Breast epithelium (tissue), 4 donors: ENCODE measurements around the gene GAS1. TPM values are rescaled to one million over a fixed set of nuclear protein-coding genes. Genes with fewer than 3 reads are reported as not detected.

Experiments used
- DNase-seq, 2 donors: peaks; one replicate each; pipeline ENCODE4 v3.0.0-alpha.2; 2019; ENCODE audit warnings: low spot score in 2 of 2
- H3K27ac ChIP-seq, 2 donors: fragments of 200-600 bp; sonication (generic) in 1 of 2; one replicate each; pipeline ENCODE4 v1.5.1; 2016 to 2019; ENCODE audit warnings: mild to moderate bottlenecking in 1 of 2
- H3K27me3 ChIP-seq, 2 donors: fragments of 200-600 bp; sonication (generic) in 1 of 2; one replicate each; pipeline versions ENCODE4 v1.5.1 to v1.6.0; 2017 to 2019; ENCODE audit warnings: control low read depth in 1 of 2, mild to moderate bottlenecking in 1 of 2
- H3K36me3 ChIP-seq: fragments of 200-600 bp; one replicate; pipeline ENCODE4 v1.5.1; 2019
- H3K4me1 ChIP-seq, 2 donors: fragments of 200-600 bp; sonication (generic); one replicate each; pipeline ENCODE4 v1.5.1; 2016 to 2019; ENCODE audit warnings: control low read depth in 1 of 2
- H3K4me3 ChIP-seq, 3 donors: fragments of 200-600 bp; sonication (generic); 1 replicate in 2 of 3; 2 replicates in 1 of 3; pipeline ENCODE4 v1.5.1; 2016 to 2019; ENCODE audit warnings: mild to moderate bottlenecking in 3 of 3, moderate library complexity in 2 of 3
- H3K9me3 ChIP-seq, 2 donors: fragments of 200-600 bp; sonication (generic) in 1 of 2; one replicate each; pipeline ENCODE4 v1.5.1; 2016 to 2019; ENCODE audit warnings: control low read depth in 1 of 2
- POLR2A ChIP-seq: fragments of 450-650 bp; IDR thresholded peaks from one replicate; pipeline ENCODE4 v1.6.1; 2016; ENCODE audit warnings: antibody characterized with exemption, mild to moderate bottlenecking, moderate library complexity
- POLR2AphosphoS5 ChIP-seq, 3 donors: sonication (generic); formaldehyde crosslinking; IDR thresholded peaks; one replicate each; pipeline ENCODE4 v1.6.1; 2017; ENCODE audit warnings: antibody characterized with exemption in 3 of 3
- intact Hi-C: fragments of 100-400 bp; cut with DNase I; formaldehyde crosslinking; loops from one replicate; pipeline ENCODE4 v1.15.1; 2023; ENCODE audit warnings: low total_unique reads
- total RNA-seq, 3 donors: library from RNA; depleted of rRNA; stranded (reverse); fragments of >200 nt; gene quantifications; one replicate each; pipeline ENCODE4 v1.1.0, GENCODE V29; 2016
- TF ChIP-seq, protein P1 (sequence below), 3 donors: fragments of 450-650 bp; IDR thresholded peaks; one replicate each; pipeline ENCODE4 v1.5.1; 2016 to 2017; ENCODE audit warnings: antibody characterized with exemption in 3 of 3, mild to moderate bottlenecking in 3 of 3, moderate library complexity in 3 of 3

The GAS1 gene, protein sequence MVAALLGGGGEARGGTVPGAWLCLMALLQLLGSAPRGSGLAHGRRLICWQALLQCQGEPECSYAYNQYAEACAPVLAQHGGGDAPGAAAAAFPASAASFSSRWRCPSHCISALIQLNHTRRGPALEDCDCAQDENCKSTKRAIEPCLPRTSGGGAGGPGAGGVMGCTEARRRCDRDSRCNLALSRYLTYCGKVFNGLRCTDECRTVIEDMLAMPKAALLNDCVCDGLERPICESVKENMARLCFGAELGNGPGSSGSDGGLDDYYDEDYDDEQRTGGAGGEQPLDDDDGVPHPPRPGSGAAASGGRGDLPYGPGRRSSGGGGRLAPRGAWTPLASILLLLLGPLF
- 10 to 100 TPM; 48.2 to 99.9 (median 79.8) TPM for total RNA-seq

DNA sequence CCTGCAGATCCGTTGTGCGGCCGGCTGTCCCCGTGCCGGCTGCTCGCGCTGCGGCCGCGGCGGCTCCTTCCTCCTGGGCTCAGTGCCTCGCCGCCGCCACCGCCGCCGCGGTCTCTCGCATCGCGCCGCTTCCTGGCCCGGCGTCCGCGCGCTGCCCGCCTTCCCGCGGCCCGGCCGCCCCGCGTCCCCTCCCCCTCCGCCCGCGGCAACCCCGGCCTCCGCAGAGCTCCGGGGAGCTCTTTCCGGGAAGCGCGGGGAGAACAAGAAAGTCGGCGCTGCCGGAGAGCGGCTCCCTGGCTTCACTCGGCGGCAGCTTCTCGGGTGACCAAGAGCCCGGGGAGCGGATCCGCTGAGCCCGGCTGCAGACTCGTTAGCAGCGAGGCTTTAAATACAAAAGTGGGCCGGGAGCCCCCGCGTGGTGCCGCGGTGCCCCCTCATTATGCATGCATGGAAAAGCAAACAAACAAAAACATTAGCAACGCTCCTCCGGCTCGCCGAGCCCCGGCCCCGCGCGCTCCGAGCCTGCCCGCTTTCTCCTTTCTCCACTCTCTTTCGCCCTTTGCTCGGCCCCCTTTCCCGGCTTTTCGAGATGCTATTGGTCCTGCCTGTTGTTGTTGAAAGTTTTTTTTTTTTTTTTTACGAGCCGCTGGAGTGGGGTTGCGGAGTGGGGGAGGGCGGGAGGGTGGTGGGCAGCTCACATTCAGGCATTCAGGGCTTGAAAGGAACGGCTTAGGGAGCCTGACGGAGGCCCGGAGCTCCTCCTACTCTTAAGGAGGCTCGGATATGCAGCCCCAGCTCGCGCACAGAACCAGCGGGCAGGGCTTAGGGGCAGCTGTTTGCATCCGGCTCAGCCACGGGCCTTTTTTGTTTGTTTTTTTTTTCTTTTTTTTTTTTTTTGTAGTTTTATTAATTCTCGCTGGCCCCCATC is at the start of gene GAS1:
TSS of gene GAS1 (minus strand) at position 361 of the 928 bp plus-strand sequence. CDS start 727 bp downstream, outside the sequence.
- Histone ChIP-seq H3K27ac (peak within 1 kb of the TSS; percentile 89 to 94), H3K4me3 (peak within 1 kb of the TSS; percentile 85 to 90 (median 87)), H3K4me1 (no peaks in the 10 kb centered on the region), H3K27me3 (no peaks in the 10 kb centered on the region), H3K36me3 (no peaks in the 10 kb centered on the region), H3K9me3 (no peaks in the 10 kb centered on the region)
- TF ChIP-seq POLR2A (peak; percentile 22), POLR2AphosphoS5 (IDR thresholded peaks at IDR 0.05) (peak in 2 of 3 donors; percentile 60 to 69)
- TF ChIP-seq, protein P1, sequence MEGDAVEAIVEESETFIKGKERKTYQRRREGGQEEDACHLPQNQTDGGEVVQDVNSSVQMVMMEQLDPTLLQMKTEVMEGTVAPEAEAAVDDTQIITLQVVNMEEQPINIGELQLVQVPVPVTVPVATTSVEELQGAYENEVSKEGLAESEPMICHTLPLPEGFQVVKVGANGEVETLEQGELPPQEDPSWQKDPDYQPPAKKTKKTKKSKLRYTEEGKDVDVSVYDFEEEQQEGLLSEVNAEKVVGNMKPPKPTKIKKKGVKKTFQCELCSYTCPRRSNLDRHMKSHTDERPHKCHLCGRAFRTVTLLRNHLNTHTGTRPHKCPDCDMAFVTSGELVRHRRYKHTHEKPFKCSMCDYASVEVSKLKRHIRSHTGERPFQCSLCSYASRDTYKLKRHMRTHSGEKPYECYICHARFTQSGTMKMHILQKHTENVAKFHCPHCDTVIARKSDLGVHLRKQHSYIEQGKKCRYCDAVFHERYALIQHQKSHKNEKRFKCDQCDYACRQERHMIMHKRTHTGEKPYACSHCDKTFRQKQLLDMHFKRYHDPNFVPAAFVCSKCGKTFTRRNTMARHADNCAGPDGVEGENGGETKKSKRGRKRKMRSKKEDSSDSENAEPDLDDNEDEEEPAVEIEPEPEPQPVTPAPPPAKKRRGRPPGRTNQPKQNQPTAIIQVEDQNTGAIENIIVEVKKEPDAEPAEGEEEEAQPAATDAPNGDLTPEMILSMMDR (IDR thresholded peaks at IDR 0.05): no peak
- DNase-seq: peak; percentile 81 to 87
- intact Hi-C loops: no loop called here

DNA sequence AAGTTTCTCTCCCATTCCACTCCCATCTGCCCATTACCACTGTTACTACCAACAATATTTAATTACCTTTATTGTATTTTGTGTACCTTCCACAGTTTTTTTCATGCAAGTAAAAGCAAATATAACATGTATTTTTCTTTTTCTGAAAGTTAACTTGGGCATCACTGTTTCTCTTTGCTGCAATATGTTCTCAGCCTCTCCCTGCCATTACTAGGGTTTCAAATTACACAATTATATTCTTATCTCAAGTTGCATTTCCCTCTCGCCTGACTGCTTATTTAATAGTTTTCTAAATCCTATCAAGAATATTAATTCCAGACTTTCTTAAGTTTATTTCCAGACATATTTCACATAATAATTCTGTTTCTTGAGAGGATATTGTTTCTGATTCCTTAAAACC is 46.9 kb upstream of the GAS1 start:
- intact Hi-C loops: no loop called here
- no peaks in the 10 kb centered on the region for H3K4me1 ChIP-seq
- no peaks in the 10 kb centered on the region for H3K9me3 ChIP-seq
- H3K4me3 ChIP-seq: no peak overlapping the region
- H3K36me3 ChIP-seq: no peaks in the 10 kb centered on the region
- no peak overlapping the region for H3K27ac ChIP-seq
- TF ChIP-seq POLR2A (no peak), POLR2AphosphoS5 (IDR thresholded peaks at IDR 0.05) (no peak)
- TF ChIP-seq, protein P1 (IDR thresholded peaks at IDR 0.05): no peak
- no peaks in the 10 kb centered on the region for H3K27me3 ChIP-seq
- DNase-seq: no peak

DNA sequence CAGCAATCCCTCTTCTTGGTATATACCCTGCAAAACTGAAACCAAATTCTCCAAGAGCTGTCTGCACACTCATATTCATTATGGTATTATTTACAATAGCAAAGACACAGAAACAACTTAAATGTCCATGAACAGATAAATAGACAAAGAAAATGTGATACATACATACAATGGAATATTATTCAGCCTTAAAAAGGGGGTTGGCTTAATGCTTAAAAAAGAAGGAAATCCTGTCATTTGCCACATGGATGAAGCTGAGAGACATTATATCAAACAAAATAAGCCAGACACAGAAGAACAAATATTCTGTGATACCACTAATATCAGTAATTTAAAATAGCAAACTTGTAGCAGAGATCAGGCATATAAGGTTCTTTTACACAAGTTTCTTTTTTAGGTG is 46.5 kb upstream of the GAS1 start:
- no peaks in the 10 kb centered on the region for H3K4me1 ChIP-seq
- no peak overlapping the region for H3K4me3 ChIP-seq
- DNase-seq: no peak
- no peaks in the 10 kb centered on the region for H3K36me3 ChIP-seq
- no peaks in the 10 kb centered on the region for H3K27me3 ChIP-seq
- no peak for TF ChIP-seq POLR2A
- TF ChIP-seq, protein P1 (IDR thresholded peaks at IDR 0.05): no peak
- H3K9me3 ChIP-seq: no peaks in the 10 kb centered on the region
- intact Hi-C loops: no loop called here
- no peak overlapping the region for H3K27ac ChIP-seq

DNA sequence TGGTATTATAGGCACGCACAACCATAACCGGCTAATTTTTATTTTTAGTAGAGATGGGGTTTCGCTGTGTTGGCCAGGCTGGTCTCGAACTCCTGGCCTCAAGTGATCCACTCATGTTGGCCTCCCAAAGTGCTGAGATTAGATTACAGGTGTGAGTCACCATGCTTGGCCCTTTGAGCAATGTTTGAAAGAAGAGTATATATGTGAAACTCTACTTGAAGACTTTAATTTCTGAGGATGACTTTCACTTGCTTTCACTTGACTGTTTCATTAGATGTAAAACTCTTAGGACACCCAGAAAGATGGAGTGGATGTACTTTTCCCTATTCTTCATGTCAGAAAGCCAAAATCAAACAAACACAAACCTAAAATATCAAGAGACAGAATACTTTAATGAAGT is 43.8 kb upstream of the GAS1 start:
- Histone ChIP-seq H3K4me1 (no peaks in the 10 kb centered on the region), H3K4me3 (no peak overlapping the region), H3K36me3 (no peaks in the 10 kb centered on the region), H3K9me3 (no peaks in the 10 kb centered on the region), H3K27ac (no peak overlapping the region), H3K27me3 (no peaks in the 10 kb centered on the region)
- TF ChIP-seq POLR2AphosphoS5 (IDR thresholded peaks at IDR 0.05) (no peak), POLR2A (no peak)
- TF ChIP-seq, protein P1 (IDR thresholded peaks at IDR 0.05): no peak
- intact Hi-C loops: no loop called here
- no peak for DNase-seq

GRCh38 chr9:86990290-86990689 is 43.0 kb upstream of the GAS1 start:
- H3K36me3 ChIP-seq: no peaks in the 10 kb centered on the region
- DNase-seq: no peak
- TF ChIP-seq, protein P1 (IDR thresholded peaks at IDR 0.05): no peak
- TF ChIP-seq POLR2A: no peak
- no peak for TF ChIP-seq POLR2AphosphoS5 (IDR thresholded peaks at IDR 0.05)
- intact Hi-C loops: no loop called here
- no peaks in the 10 kb centered on the region for H3K4me1 ChIP-seq
- no peak overlapping the region for H3K4me3 ChIP-seq
- H3K27ac ChIP-seq: no peak overlapping the region
- no peaks in the 10 kb centered on the region for H3K9me3 ChIP-seq
- H3K27me3 ChIP-seq: no peaks in the 10 kb centered on the region
